Mesendoderm (in vitro differentiated cells): ENCODE measurements around the gene FTCD.
A peak's percentile ranks its signal among the peaks of the same experiment; 100 is the strongest.
"Not testable (repeated sequence)": the region's sequence is repeated elsewhere in the genome, so short reads cannot be mapped to it uniquely, and the experiment has no call there.

Source experiments
- DNase-seq: peaks from one replicate; pipeline ENCODE4 v3.0.0; 2013
- H2AK5ac ChIP-seq: 2 replicates; pipeline ENCODE4 v1.6.1; 2013; ENCODE audit warnings: low read length, inconsistent platforms
- H2BK120ac ChIP-seq: 2 replicates; pipeline ENCODE4 v1.6.1; 2013; ENCODE audit warnings: low read depth, mild to moderate bottlenecking, low read length, moderate library complexity, mixed read lengths
- H2BK15ac ChIP-seq: replicated peaks from 2 replicates; pipeline ENCODE4 v1.6.1; 2013; ENCODE audit warnings: low read depth, mild to moderate bottlenecking, moderate library complexity
- H2BK5ac ChIP-seq: 2 replicates; pipeline ENCODE4 v1.6.1; 2013; ENCODE audit warnings: low read length, inconsistent platforms
- H3K18ac ChIP-seq: 2 replicates; pipeline ENCODE4 v1.6.1; 2013; ENCODE audit warnings: mild to moderate bottlenecking, low read length, mixed read lengths
- H3K23ac ChIP-seq: one replicate; pipeline ENCODE4 v1.6.1; 2013; ENCODE audit warnings: low read length
- H3K27ac ChIP-seq: 2 replicates; pipeline ENCODE4 v1.5.1; 2013; ENCODE audit warnings: low read depth, mild to moderate bottlenecking, inconsistent platforms, low read length, moderate library complexity
- H3K27me3 ChIP-seq: 2 replicates; pipeline ENCODE4 v1.6.1; 2013; ENCODE audit warnings: low read length, control low read depth, mild to moderate bottlenecking, inconsistent platforms; ENCODE audit not compliant: insufficient read depth, poor library complexity
- H3K36me3 ChIP-seq: 2 replicates; pipeline ENCODE4 v1.6.1; 2013; ENCODE audit warnings: low read length, inconsistent platforms; ENCODE audit not compliant: control insufficient read depth, insufficient read depth
- H3K4ac ChIP-seq: one replicate; pipeline ENCODE4 v1.6.1; 2013; ENCODE audit warnings: low read depth, mild to moderate bottlenecking, low read length, moderate library complexity
- H3K4me1 ChIP-seq: 2 replicates; pipeline ENCODE4 v1.6.1; 2013; ENCODE audit warnings: low read depth, low read length, inconsistent platforms; ENCODE audit not compliant: control insufficient read depth
- H3K4me2 ChIP-seq: 2 replicates; pipeline ENCODE4 v1.6.1; 2013; ENCODE audit warnings: low read length
- H3K4me3 ChIP-seq: 2 replicates; pipeline ENCODE4 v1.5.1; 2013; ENCODE audit warnings: mild to moderate bottlenecking, low read length
- H3K56ac ChIP-seq: one replicate; pipeline ENCODE4 v1.6.1; 2013; ENCODE audit warnings: low read length
- H3K79me1 ChIP-seq: 2 replicates; pipeline ENCODE4 v1.6.1; 2013; ENCODE audit warnings: low read length, inconsistent platforms
- H3K79me2 ChIP-seq: 2 replicates; pipeline ENCODE4 v1.6.1; 2013; ENCODE audit warnings: mild to moderate bottlenecking, low read length; ENCODE audit not compliant: control insufficient read depth, insufficient read depth
- H3K9ac ChIP-seq: 2 replicates; pipeline ENCODE4 v1.6.1; 2013; ENCODE audit warnings: low read length, inconsistent platforms
- H4K5ac ChIP-seq: one replicate; pipeline ENCODE4 v1.6.1; 2013; ENCODE audit warnings: low read length
- H4K8ac ChIP-seq: one replicate; pipeline ENCODE4 v1.6.1; 2013; ENCODE audit warnings: low read depth, mild to moderate bottlenecking, control low read depth, low read length, moderate library complexity
- WGBS: extraction: QIAGEN DNeasy Blood & Tissue Kit; methylation state at CpG from one replicate; pipeline ENCODE4 v1.1.7; 2013; ENCODE audit warnings: low lambda C conversion rate, missing lambda C conversion rate; ENCODE audit not compliant: insufficient coverage; ENCODE audit errors: extremely low coverage; 5-methylcytosine and 5-hydroxymethylcytosine counted together

The FTCD gene

DNA sequence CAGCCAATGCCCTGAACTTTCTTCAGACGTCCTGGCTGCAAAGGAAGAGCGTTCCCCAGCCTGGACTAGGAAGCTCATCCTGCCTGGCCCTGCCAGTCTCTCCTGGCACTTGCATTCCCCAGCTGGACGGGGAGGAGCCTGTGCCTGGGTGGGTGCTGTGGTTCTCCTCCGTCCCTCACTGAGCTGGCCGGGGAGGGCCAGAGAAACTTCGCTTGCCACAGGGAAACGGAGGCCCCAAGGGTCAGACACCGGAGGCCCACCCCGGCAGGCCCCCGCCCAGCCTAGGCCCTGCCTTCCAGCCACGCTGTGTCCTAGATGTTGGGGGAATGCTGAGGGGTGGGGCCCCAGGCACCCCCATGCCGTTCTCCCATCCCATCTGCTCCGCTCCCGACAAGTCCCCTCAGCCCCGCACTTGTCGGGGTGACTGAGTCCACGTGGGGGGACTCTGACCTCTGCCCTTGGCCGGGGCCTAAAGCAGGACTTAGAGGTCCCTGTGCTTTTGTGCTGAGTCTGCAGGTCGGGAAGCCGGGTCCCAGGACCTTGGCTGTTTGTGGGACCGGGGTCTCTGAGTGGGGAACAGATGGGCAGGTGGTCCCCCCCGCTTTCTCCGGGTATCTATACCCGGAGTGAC is 4.8 kb downstream of the FTCD start:
- no peaks in the 10 kb centered on the region for H3K36me3 ChIP-seq
- no peak overlapping the region for H2BK5ac ChIP-seq
- no peak overlapping the region for H3K56ac ChIP-seq
- no peak overlapping the region for H3K18ac ChIP-seq
- no peaks in the 10 kb centered on the region for H3K79me1 ChIP-seq
- H3K27ac ChIP-seq: no peak overlapping the region
- H3K4me3 ChIP-seq: no peak overlapping the region
- no peak overlapping the region for H4K5ac ChIP-seq
- H2BK120ac ChIP-seq: no peak overlapping the region
- DNase-seq: no peak
- H3K9ac ChIP-seq: no peak overlapping the region
- H3K23ac ChIP-seq: no peak overlapping the region
- no peak overlapping the region for H2BK15ac ChIP-seq
- H3K4me2 ChIP-seq: no peak overlapping the region
- no peak overlapping the region for H4K8ac ChIP-seq
- WGBS: no CpG with 5 or more reads among the region's 24 CpGs
- H3K27me3 ChIP-seq: no peaks in the 10 kb centered on the region
- no peak overlapping the region for H2AK5ac ChIP-seq
- no peaks in the 10 kb centered on the region for H3K79me2 ChIP-seq
- no peak overlapping the region for H3K4ac ChIP-seq
- H3K4me1 ChIP-seq: no peaks in the 10 kb centered on the region

DNA sequence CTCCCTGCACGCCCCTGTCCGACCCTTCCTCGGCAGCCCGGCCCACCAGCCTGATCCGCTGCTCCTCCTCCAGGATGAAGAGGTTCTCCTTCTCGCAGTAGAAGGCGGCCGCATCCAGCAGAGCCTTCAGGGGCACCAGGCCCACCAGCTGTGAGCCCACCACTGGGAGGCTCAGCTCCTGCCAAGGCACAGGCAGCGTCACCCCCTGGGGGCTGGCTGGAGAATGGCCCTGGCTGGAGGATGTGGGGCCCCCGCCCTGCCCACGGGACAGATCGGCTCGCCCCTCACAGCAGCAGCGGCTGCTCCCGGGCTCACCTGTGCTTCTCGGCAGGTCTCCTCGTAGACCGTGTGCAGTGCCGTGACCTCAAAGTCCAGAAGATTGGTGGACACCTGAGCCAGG is 5.3 kb downstream of the FTCD start:
- no peaks in the 10 kb centered on the region for H3K79me1 ChIP-seq
- WGBS: no CpG with 5 or more reads among the region's 19 CpGs
- no peak overlapping the region for H2BK120ac ChIP-seq
- H3K4me3 ChIP-seq: no peak overlapping the region
- H3K36me3 ChIP-seq: no peaks in the 10 kb centered on the region
- no peak overlapping the region for H3K56ac ChIP-seq
- no peak overlapping the region for H2AK5ac ChIP-seq
- no peaks in the 10 kb centered on the region for H3K27me3 ChIP-seq
- no peak overlapping the region for H4K5ac ChIP-seq
- no peak overlapping the region for H3K4me2 ChIP-seq
- H4K8ac ChIP-seq: no peak overlapping the region
- no peaks in the 10 kb centered on the region for H3K79me2 ChIP-seq
- no peak overlapping the region for H3K18ac ChIP-seq
- H3K9ac ChIP-seq: no peak overlapping the region
- H2BK15ac ChIP-seq: no peak overlapping the region
- no peaks in the 10 kb centered on the region for H3K4me1 ChIP-seq
- no peak for DNase-seq
- H3K27ac ChIP-seq: no peak overlapping the region
- no peak overlapping the region for H3K4ac ChIP-seq
- no peak overlapping the region for H3K23ac ChIP-seq
- no peak overlapping the region for H2BK5ac ChIP-seq

DNA sequence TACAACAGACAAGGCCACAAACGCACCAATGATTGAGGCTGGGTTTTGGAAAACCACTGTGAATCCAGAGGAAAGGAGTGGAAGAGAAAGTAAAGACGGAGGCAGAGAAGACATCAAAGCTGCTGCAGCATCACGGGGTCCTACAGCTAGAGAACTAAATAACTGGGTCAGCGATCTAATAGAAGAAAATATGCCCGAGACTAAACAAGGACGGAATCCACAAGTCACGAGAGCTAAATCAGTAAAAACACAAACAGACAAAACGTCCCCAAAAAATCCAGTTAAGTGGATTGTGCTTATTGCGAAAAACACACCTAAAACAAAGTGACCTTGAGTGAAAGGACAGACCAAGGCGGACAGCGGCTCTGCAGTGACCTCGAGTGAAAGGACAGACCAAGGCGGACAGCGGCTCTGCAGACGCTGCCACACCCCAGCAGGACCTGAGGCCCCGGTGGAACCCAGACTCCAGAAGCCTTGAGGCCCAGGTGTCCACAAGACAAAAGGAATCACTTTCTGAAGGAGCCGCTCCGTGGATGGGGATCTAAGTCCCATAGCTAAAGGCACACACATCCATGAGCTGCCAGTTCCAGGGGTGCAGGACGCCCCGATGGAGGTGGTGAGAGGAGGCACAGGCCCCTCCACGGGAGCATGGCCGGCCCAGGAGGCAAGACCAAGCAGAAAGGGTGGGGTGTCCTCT is 6.0 kb downstream of the FTCD start:
- H3K56ac ChIP-seq: no peak overlapping the region
- no peak for DNase-seq
- H2BK5ac ChIP-seq: no peak overlapping the region
- no peak overlapping the region for H4K8ac ChIP-seq
- no peaks in the 10 kb centered on the region for H3K4me1 ChIP-seq
- H3K36me3 ChIP-seq: no peaks in the 10 kb centered on the region
- no peak overlapping the region for H3K4me3 ChIP-seq
- no peaks in the 10 kb centered on the region for H3K79me2 ChIP-seq
- H3K79me1 ChIP-seq: no peaks in the 10 kb centered on the region
- no peak overlapping the region for H3K4me2 ChIP-seq
- no peak overlapping the region for H2AK5ac ChIP-seq
- H3K27me3 ChIP-seq: no peaks in the 10 kb centered on the region
- no peak overlapping the region for H3K4ac ChIP-seq
- H3K18ac ChIP-seq: no peak overlapping the region
- no peak overlapping the region for H3K9ac ChIP-seq
- H3K23ac ChIP-seq: no peak overlapping the region
- H4K5ac ChIP-seq: no peak overlapping the region
- no peak overlapping the region for H2BK15ac ChIP-seq
- H3K27ac ChIP-seq: no peak overlapping the region
- H2BK120ac ChIP-seq: no peak overlapping the region
- WGBS: no CpG with 5 or more reads among the region's 22 CpGs

DNA sequence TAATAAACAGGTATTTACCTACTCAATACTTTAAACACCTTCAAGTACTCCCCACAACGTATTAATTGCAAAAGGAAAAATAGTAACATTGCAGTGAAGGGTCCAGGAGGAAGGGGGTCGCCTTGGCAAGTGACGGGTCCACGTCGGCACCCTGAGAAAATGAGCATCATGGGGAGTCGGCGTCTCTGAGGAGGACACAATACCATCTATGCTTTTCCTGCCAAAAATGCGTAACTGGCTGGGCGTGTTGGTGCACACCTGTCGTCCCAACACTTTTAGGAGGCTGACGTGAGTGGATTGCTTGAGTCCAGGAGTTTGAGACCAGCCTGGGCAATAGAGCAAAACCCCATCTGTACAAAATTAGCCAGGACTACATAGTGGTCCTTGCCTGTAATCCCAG is 7.3 kb downstream of the FTCD start:
- no peak overlapping the region for H3K4me2 ChIP-seq
- H3K27ac ChIP-seq: no peak overlapping the region
- H3K27me3 ChIP-seq: no peaks in the 10 kb centered on the region
- no CpG with 5 or more reads among the region's 11 CpGs for WGBS
- no peaks in the 10 kb centered on the region for H3K79me2 ChIP-seq
- H3K79me1 ChIP-seq: no peaks in the 10 kb centered on the region
- H4K5ac ChIP-seq: no peak overlapping the region
- no peak overlapping the region for H2BK5ac ChIP-seq
- H4K8ac ChIP-seq: no peak overlapping the region
- no peak overlapping the region for H2BK15ac ChIP-seq
- H3K9ac ChIP-seq: no peak overlapping the region
- H3K4ac ChIP-seq: no peak overlapping the region
- H3K23ac ChIP-seq: no peak overlapping the region
- no peaks in the 10 kb centered on the region for H3K36me3 ChIP-seq
- no peak for DNase-seq
- no peak overlapping the region for H2AK5ac ChIP-seq
- no peak overlapping the region for H3K4me3 ChIP-seq
- H3K4me1 ChIP-seq: no peaks in the 10 kb centered on the region
- no peak overlapping the region for H2BK120ac ChIP-seq
- no peak overlapping the region for H3K56ac ChIP-seq
- H3K18ac ChIP-seq: no peak overlapping the region

DNA sequence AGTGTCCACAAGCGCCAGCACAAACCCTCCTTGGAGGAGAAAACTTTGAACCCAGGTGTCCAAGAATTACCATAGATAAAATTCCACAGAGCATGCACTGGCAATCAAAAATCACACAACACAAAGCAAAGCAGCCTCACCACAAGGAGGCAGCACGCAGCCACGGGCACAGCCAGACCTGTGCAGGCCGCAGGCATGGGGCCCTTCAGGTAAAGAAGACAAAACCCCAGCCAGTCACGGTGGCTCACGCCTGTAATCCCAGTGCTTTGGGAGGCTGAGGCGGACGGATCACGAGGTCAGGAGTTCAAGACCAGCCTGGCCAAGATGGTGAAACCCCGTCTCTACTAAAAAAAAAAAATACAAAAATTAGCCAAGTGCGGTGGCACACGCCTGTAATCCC is 8.0 kb downstream of the FTCD start:
- H3K18ac ChIP-seq, H4K8ac ChIP-seq, H2AK5ac ChIP-seq, H3K36me3 ChIP-seq, H3K4me1 ChIP-seq, H2BK5ac ChIP-seq, H3K79me1 ChIP-seq, H2BK120ac ChIP-seq, H3K4ac ChIP-seq, H3K4me2 ChIP-seq, H3K23ac ChIP-seq, H3K9ac ChIP-seq, H4K5ac ChIP-seq, H3K4me3 ChIP-seq, H3K27ac ChIP-seq, H2BK15ac ChIP-seq, H3K27me3 ChIP-seq, H3K56ac ChIP-seq, H3K79me2 ChIP-seq: not testable (repeated sequence)
- peak; percentile 85 for DNase-seq
- WGBS: no CpG with 5 or more reads among the region's 12 CpGs

DNA sequence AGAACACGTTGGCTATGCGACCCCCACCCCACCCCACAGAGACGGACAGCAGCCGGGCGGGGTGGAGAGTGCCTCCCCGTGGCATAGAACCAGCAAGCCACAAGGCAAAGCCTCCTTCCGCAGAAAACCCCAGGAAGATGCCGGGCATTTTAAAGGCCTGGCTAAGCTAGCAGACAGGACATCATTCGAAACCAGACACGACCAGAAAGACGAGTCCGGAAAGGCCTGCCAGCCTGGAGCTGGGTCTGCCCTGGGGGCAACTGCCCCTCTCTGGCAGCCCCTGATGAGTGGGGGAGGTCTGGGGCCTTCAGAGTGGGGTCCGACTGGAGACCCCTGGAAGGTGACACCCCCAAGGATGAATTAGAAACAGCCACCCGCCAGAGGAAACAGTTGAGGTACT is 8.5 kb downstream of the FTCD start:
- H2AK5ac ChIP-seq: no peak overlapping the region
- H3K4me3 ChIP-seq: no peak overlapping the region
- no peak overlapping the region for H3K23ac ChIP-seq
- no CpG with 5 or more reads among the region's 14 CpGs for WGBS
- H3K27me3 ChIP-seq: no peaks in the 10 kb centered on the region
- no peak overlapping the region for H3K9ac ChIP-seq
- H2BK120ac ChIP-seq: no peak overlapping the region
- H3K27ac ChIP-seq: no peak overlapping the region
- H4K5ac ChIP-seq: no peak overlapping the region
- no peak overlapping the region for H3K4ac ChIP-seq
- H2BK15ac ChIP-seq: no peak overlapping the region
- H4K8ac ChIP-seq: no peak overlapping the region
- H3K79me1 ChIP-seq: no peaks in the 10 kb centered on the region
- H3K4me2 ChIP-seq: no peak overlapping the region
- peak; percentile 37 for DNase-seq
- no peak overlapping the region for H3K56ac ChIP-seq
- no peak overlapping the region for H2BK5ac ChIP-seq
- no peak overlapping the region for H3K18ac ChIP-seq
- no peaks in the 10 kb centered on the region for H3K4me1 ChIP-seq
- no peaks in the 10 kb centered on the region for H3K79me2 ChIP-seq
- H3K36me3 ChIP-seq: no peaks in the 10 kb centered on the region
